ENCODE measurements around the gene SERPINC1.

The SERPINC1 gene

GRCh38 chr1:173869021-173869359 is 48.1 kb downstream of the SERPINC1 start:
- Histone ChIP-seq H3K9me3 (ENCODE audit: low read depth, low read length) (no peaks in the 10 kb centered on the region), H3K4me3 (peak overlapping the region; percentile 88), H3K27ac (0 out of 2 replicates have a peak overlapping the region, but pooled peaks have one; percentile 79), H3K36me3 (ENCODE audit: insufficient read depth, low read length) (peaks cover 52% of the 10 kb centered on the region), H3K9ac (ENCODE audit: insufficient read length) (peak overlapping the region; percentile 82)
- TF ChIP-seq EZH2 (IDR thresholded peaks at IDR 0.05) (no peak), FOXP2 (optimal IDR thresholded peaks at IDR 0.05; ENCODE audit: control extremely low read depth, extremely low read length, insufficient read depth) (no peak), POLR2AphosphoS5 (IDR thresholded peaks at IDR 0.05; ENCODE audit: borderline replicate concordance, low read depth, low read length) (no peak)
- DNase-seq (ENCODE audit: low read depth, low spot score): no peak

- H3K4me3 ChIP-seq: peak within 1 kb of the TSS; percentile 99
Observed at GRCh38 chr1:173868266-173869020, 48.7 kb downstream of the SERPINC1 start, which contains the start of gene ZBTB37. Gene ZBTB37, plus strand, starts transcription at chr1:173868380. Its CDS starts 1,846 bp downstream, at chr1:173870226.

GRCh38 chr1:173867753-173868265 is 49.3 kb downstream of the SERPINC1 start, which contains the start of gene GAS5:
Gene GAS5, minus strand, starts transcription at chr1:173867989.
- peak within 1 kb of the TSS; percentile 99 for H3K4me3 ChIP-seq
- peak within 1 kb of the TSS; percentile 99 for H3K9ac ChIP-seq (ENCODE audit: insufficient read length)
- no peaks in the 10 kb centered on the region for H3K9me3 ChIP-seq (ENCODE audit: low read depth, low read length)
- H3K36me3 ChIP-seq (ENCODE audit: insufficient read depth, low read length): peaks cover 64% of the 10 kb centered on the region
- peak within 1 kb of the TSS; percentile 96 for H3K27ac ChIP-seq
- peak; percentile 99 for DNase-seq (ENCODE audit: low read depth, low spot score)
- TF ChIP-seq EZH2 (IDR thresholded peaks at IDR 0.05): no peak
- peak; percentile 100 for TF ChIP-seq POLR2AphosphoS5 (IDR thresholded peaks at IDR 0.05; ENCODE audit: borderline replicate concordance, low read depth, low read length)
- no peak for TF ChIP-seq FOXP2 (optimal IDR thresholded peaks at IDR 0.05; ENCODE audit: control extremely low read depth, extremely low read length, insufficient read depth)

More at GRCh38 chr1:173868266-173869020, 48.7 kb downstream of the SERPINC1 start, which contains the start of gene ZBTB37:
- DNase-seq (ENCODE audit: low read depth, low spot score): no peak
- peak within 1 kb of the TSS; percentile 96 for H3K27ac ChIP-seq
- peak within 1 kb of the TSS; percentile 99 for H3K9ac ChIP-seq (ENCODE audit: insufficient read length)
- no peaks in the 10 kb centered on the region for H3K9me3 ChIP-seq (ENCODE audit: low read depth, low read length)
- TF ChIP-seq FOXP2 (optimal IDR thresholded peaks at IDR 0.05; ENCODE audit: control extremely low read depth, extremely low read length, insufficient read depth) (peak; percentile 14), POLR2AphosphoS5 (IDR thresholded peaks at IDR 0.05; ENCODE audit: borderline replicate concordance, low read depth, low read length) (no peak), EZH2 (IDR thresholded peaks at IDR 0.05) (no peak)
- H3K36me3 ChIP-seq (ENCODE audit: insufficient read depth, low read length): peaks cover 58% of the 10 kb centered on the region

- peak overlapping the region; percentile 99 for H3K4me3 ChIP-seq
- H3K9me3 ChIP-seq (ENCODE audit: low read depth, low read length): no peaks in the 10 kb centered on the region
- DNase-seq (ENCODE audit: low read depth, low spot score): no peak
- TF ChIP-seq POLR2AphosphoS5 (IDR thresholded peaks at IDR 0.05; ENCODE audit: borderline replicate concordance, low read depth, low read length): no peak; the same call in 1 of the 2 replicates
- no peak for TF ChIP-seq FOXP2 (optimal IDR thresholded peaks at IDR 0.05; ENCODE audit: control extremely low read depth, extremely low read length, insufficient read depth)
- TF ChIP-seq EZH2 (IDR thresholded peaks at IDR 0.05): no peak
- peaks cover 67% of the 10 kb centered on the region for H3K36me3 ChIP-seq (ENCODE audit: insufficient read depth, low read length)
- H3K27ac ChIP-seq: peak overlapping the region; percentile 96
- peak overlapping the region; percentile 99 for H3K9ac ChIP-seq (ENCODE audit: insufficient read length)
Observed at GRCh38 chr1:173867141-173867752, 49.9 kb downstream of the SERPINC1 start.

- Histone ChIP-seq H3K9ac (ENCODE audit: insufficient read length) (peak overlapping the region; percentile 99), H3K4me3 (peak overlapping the region; percentile 99), H3K27ac (peak overlapping the region; percentile 96), H3K36me3 (ENCODE audit: insufficient read depth, low read length) (peaks cover 66% of the 10 kb centered on the region), H3K9me3 (ENCODE audit: low read depth, low read length) (no peaks in the 10 kb centered on the region)
- TF ChIP-seq POLR2AphosphoS5 (IDR thresholded peaks at IDR 0.05; ENCODE audit: borderline replicate concordance, low read depth, low read length): peak; percentile 35
- TF ChIP-seq EZH2 (IDR thresholded peaks at IDR 0.05): no peak
- DNase-seq (ENCODE audit: low read depth, low spot score): no peak
Observed at GRCh38 chr1:173866413-173867115, 50.6 kb downstream of the SERPINC1 start.

GRCh38 chr1:173865468-173866164 is 51.5 kb downstream of the SERPINC1 start:
- no peak for DNase-seq (ENCODE audit: low read depth, low spot score)
- Histone ChIP-seq H3K9me3 (ENCODE audit: low read depth, low read length) (no peaks in the 10 kb centered on the region), H3K27ac (peak overlapping the region; percentile 96), H3K9ac (ENCODE audit: insufficient read length) (peak overlapping the region; percentile 99), H3K4me3 (peak overlapping the region; percentile 99), H3K36me3 (ENCODE audit: insufficient read depth, low read length) (peaks cover 61% of the 10 kb centered on the region)
- TF ChIP-seq POLR2AphosphoS5 (IDR thresholded peaks at IDR 0.05; ENCODE audit: borderline replicate concordance, low read depth, low read length) (peak; percentile 50), FOXP2 (optimal IDR thresholded peaks at IDR 0.05; ENCODE audit: control extremely low read depth, extremely low read length, insufficient read depth) (no peak)

- Histone ChIP-seq H3K9ac (ENCODE audit: insufficient read length) (peak overlapping the region; percentile 99), H3K36me3 (ENCODE audit: insufficient read depth, low read length) (peaks cover 63% of the 10 kb centered on the region), H3K9me3 (ENCODE audit: low read depth, low read length) (no peaks in the 10 kb centered on the region), H3K4me3 (peak overlapping the region; percentile 99), H3K27ac (peak overlapping the region; percentile 96)
- TF ChIP-seq FOXP2 (optimal IDR thresholded peaks at IDR 0.05; ENCODE audit: control extremely low read depth, extremely low read length, insufficient read depth): no peak
- TF ChIP-seq POLR2AphosphoS5 (IDR thresholded peaks at IDR 0.05; ENCODE audit: borderline replicate concordance, low read depth, low read length): no peak; the same call in 1 of the 2 replicates
- TF ChIP-seq EZH2 (IDR thresholded peaks at IDR 0.05): no peak
- DNase-seq (ENCODE audit: low read depth, low spot score): no peak
Observed at GRCh38 chr1:173864179-173864867, 52.8 kb downstream of the SERPINC1 start.

Data from SK-N-MC (cell line).